SU-DHL-6 (cell line): ENCODE measurements around the gene CHMP2B.

ENCODE experiments used
- H2AFZ ChIP-seq: fragments of 200-600 bp; sonication (generic); 2 replicates; pipeline ENCODE4 v1.6.1; 2014; ENCODE audit warnings: low read depth, mild to moderate bottlenecking, moderate library complexity, mixed read lengths, antibody characterized with exemption, low read length; ENCODE audit not compliant: severe bottlenecking
- H3F3A ChIP-seq: fragments of 200-600 bp; shearing (Covaris generic); 2 replicates; pipeline ENCODE4 v1.6.0; 2016; ENCODE audit warnings: antibody characterized with exemption, mild to moderate bottlenecking; ENCODE audit not compliant: insufficient read depth
- H3K27ac ChIP-seq: fragments of 200-600 bp; sonication (generic); 2 replicates; pipeline ENCODE4 v1.5.1; 2016; ENCODE audit warnings: low read depth, mild to moderate bottlenecking, low read length, moderate library complexity, mixed read lengths
- H3K27me3 ChIP-seq: fragments of 200-600 bp; sonication (generic), shearing (Covaris generic); 2 replicates; pipeline ENCODE4 v1.6.0; 2014; ENCODE audit warnings: mild to moderate bottlenecking, low read length
- H3K36me3 ChIP-seq: fragments of 200-600 bp; sonication (generic); 2 replicates; pipeline ENCODE4 v1.6.1; 2014; ENCODE audit warnings: mild to moderate bottlenecking, low read length, mixed read lengths
- H3K4me2 ChIP-seq: fragments of 300-600, 200-600 bp; shearing (Covaris generic), sonication (generic); 2 replicates; pipeline ENCODE4 v1.6.0; 2014; ENCODE audit warnings: low read length, low read depth, mild to moderate bottlenecking; ENCODE audit not compliant: poor library complexity, severe bottlenecking
- H3K4me3 ChIP-seq: fragments of 200-600 bp; sonication (generic); 2 replicates; pipeline ENCODE4 v1.5.1; 2014; ENCODE audit warnings: antibody characterized with exemption, low read length, mild to moderate bottlenecking, mixed read lengths; ENCODE audit not compliant: insufficient read depth, poor library complexity, severe bottlenecking
- H3K79me2 ChIP-seq: fragments of 200-600 bp; sonication (generic); 2 replicates; pipeline ENCODE4 v1.6.1; 2014; ENCODE audit warnings: mild to moderate bottlenecking, low read length, moderate library complexity; ENCODE audit not compliant: insufficient read depth
- H3K9ac ChIP-seq: fragments of 200-600 bp; sonication (generic); 2 replicates; pipeline ENCODE4 v1.7.0; 2014; ENCODE audit warnings: mild to moderate bottlenecking, low read length
- H3K9me2 ChIP-seq: fragments of 200-600 bp; sonication (generic); replicated peaks from 2 replicates; pipeline ENCODE4 v1.6.1; 2014; ENCODE audit warnings: low read length; ENCODE audit not compliant: insufficient read depth
- H3K9me3 ChIP-seq: fragments of 200-600 bp; sonication (generic); 2 replicates; pipeline ENCODE4 v1.6.1; 2014; ENCODE audit warnings: low read length, mixed read lengths; ENCODE audit not compliant: insufficient read depth
- H4K20me1 ChIP-seq: fragments of 200-600 bp; sonication (generic); 2 replicates; pipeline ENCODE4 v1.6.1; 2014; ENCODE audit warnings: low read depth, mild to moderate bottlenecking, antibody characterized with exemption, low read length, moderate library complexity, mixed read lengths
- CTCF ChIP-seq: fragments of 200-600 bp; sonication (generic); IDR thresholded peaks from one replicate; pipeline ENCODE4 v1.5.1; 2017; ENCODE audit warnings: antibody characterized with exemption, mild to moderate bottlenecking, low read length, moderate library complexity; ENCODE audit not compliant: insufficient read depth, poor library complexity, severe bottlenecking
- EZH2phosphoT487 ChIP-seq: fragments of 200-600 bp; sonication (generic), shearing (Covaris generic); conservative IDR thresholded peaks from 2 replicates; pipeline ENCODE4 v1.6.1; 2018; ENCODE audit warnings: mild to moderate bottlenecking, antibody characterized with exemption, low read length, moderate library complexity, mixed read lengths

The CHMP2B gene

GRCh38 chr3:87260270-87260669, 33.2 kb downstream of the CHMP2B start:
- TF ChIP-seq EZH2phosphoT487: no peak
- peak; percentile 48 for TF ChIP-seq CTCF

GRCh38 chr3:87261925-87262324, 34.8 kb downstream of the CHMP2B start:
- H3K4me3 ChIP-seq: no peak overlapping the region
- H3K36me3 ChIP-seq: no peaks in the 10 kb centered on the region
- no peak for TF ChIP-seq CTCF
- TF ChIP-seq EZH2phosphoT487: no peak
- no peak overlapping the region for H3K4me2 ChIP-seq
- no peak overlapping the region for H3K27ac ChIP-seq
- H3K27me3 ChIP-seq: no peaks in the 10 kb centered on the region
- no peak overlapping the region for H3K9ac ChIP-seq
- no peaks in the 10 kb centered on the region for H3K9me3 ChIP-seq
- no peaks in the 10 kb centered on the region for H3K9me2 ChIP-seq
- no peaks in the 10 kb centered on the region for H4K20me1 ChIP-seq
- H3K79me2 ChIP-seq: no peaks in the 10 kb centered on the region
- no peak overlapping the region for H2AFZ ChIP-seq
- H3F3A ChIP-seq: no peaks in the 10 kb centered on the region

More at GRCh38 chr3:87260270-87260669, 33.2 kb downstream of the CHMP2B start:
- Histone ChIP-seq H3K4me3 (no peak overlapping the region), H2AFZ (no peak overlapping the region), H3K9me3 (no peaks in the 10 kb centered on the region), H3K9ac (no peak overlapping the region), H3K79me2 (no peaks in the 10 kb centered on the region), H3K9me2 (no peaks in the 10 kb centered on the region), H3F3A (0 out of 2 replicates have a peak, but pooled peaks cover 3% of the 10 kb centered on the region), H3K4me2 (no peak overlapping the region), H3K27me3 (no peaks in the 10 kb centered on the region), H3K36me3 (no peaks in the 10 kb centered on the region), H4K20me1 (no peaks in the 10 kb centered on the region), H3K27ac (no peak overlapping the region)

- H3K9me3 ChIP-seq: no peaks in the 10 kb centered on the region
- no peak overlapping the region for H3K4me2 ChIP-seq
- no peaks in the 10 kb centered on the region for H4K20me1 ChIP-seq
- H3K36me3 ChIP-seq: no peaks in the 10 kb centered on the region
- no peaks in the 10 kb centered on the region for H3K9me2 ChIP-seq
- no peak overlapping the region for H3K27ac ChIP-seq
- H2AFZ ChIP-seq: no peak overlapping the region
- H3K27me3 ChIP-seq: no peaks in the 10 kb centered on the region
- no peaks in the 10 kb centered on the region for H3K79me2 ChIP-seq
- H3K4me3 ChIP-seq: no peak overlapping the region
- no peak overlapping the region for H3K9ac ChIP-seq
- H3F3A ChIP-seq: no peaks in the 10 kb centered on the region
- TF ChIP-seq EZH2phosphoT487 (no peak), CTCF (no peak)
Observed at GRCh38 chr3:87267953-87268645, 41.0 kb downstream of the CHMP2B start.
